HEK293 (cell line): ENCODE data around the gene TMEM119.

Experiments used
- CTCF ChIP-seq: fragments of 450-650 bp; formaldehyde crosslinking; IDR thresholded peaks from 2 replicates; pipeline ENCODE4 v1.5.1; 2016; ENCODE audit warnings: missing biosample characterization, missing genetic modification characterization
- KLF10 ChIP-seq: fragments of 450-650 bp; IDR thresholded peaks from 2 replicates; pipeline ENCODE4 v1.5.1; 2018; ENCODE audit warnings: missing biosample characterization, mild to moderate bottlenecking, missing genetic modification characterization
- KLF17 ChIP-seq: fragments of 450-650 bp; formaldehyde crosslinking; IDR thresholded peaks from 2 replicates; pipeline ENCODE4 v1.5.1; 2016; ENCODE audit warnings: missing biosample characterization, missing genetic modification characterization
- OVOL3 ChIP-seq: fragments of 450-650 bp; formaldehyde crosslinking; IDR thresholded peaks from 2 replicates; pipeline ENCODE4 v1.5.1; 2016; ENCODE audit warnings: missing biosample characterization, missing genetic modification characterization
- PRDM10 ChIP-seq: fragments of 450-650 bp; formaldehyde crosslinking; IDR thresholded peaks from 2 replicates; pipeline ENCODE4 v1.5.1; 2016; ENCODE audit warnings: missing biosample characterization, missing genetic modification characterization
- SP3 ChIP-seq: fragments of 450-650 bp; formaldehyde crosslinking; IDR thresholded peaks from 2 replicates; pipeline ENCODE4 v1.5.1; 2016; ENCODE audit warnings: missing biosample characterization, missing genetic modification characterization
- ZFP69B ChIP-seq: fragments of 450-650 bp; formaldehyde crosslinking; IDR thresholded peaks from 2 replicates; pipeline ENCODE4 v1.5.1; 2016; ENCODE audit warnings: missing biosample characterization, missing genetic modification characterization
- ZNF114 ChIP-seq: fragments of 450-650 bp; formaldehyde crosslinking; IDR thresholded peaks from 2 replicates; pipeline ENCODE4 v1.5.0; 2017; ENCODE audit warnings: missing biosample characterization, missing genetic modification characterization
- ZNF18 ChIP-seq: fragments of 450-650 bp; formaldehyde crosslinking; IDR thresholded peaks from 2 replicates; pipeline ENCODE4 v1.5.1; 2016; ENCODE audit warnings: missing biosample characterization, missing genetic modification characterization
- ZNF274 ChIP-seq, 2 experiments: fragments of 200-500 bp in 1 of 2; fragments of 450-650 bp in 1 of 2; sonication (Bioruptor generic) in 1 of 2; formaldehyde crosslinking in 1 of 2; IDR thresholded peaks; 2 replicates each; pipeline versions ENCODE4 v1.5.1 to v1.6.1; 2014 to 2016; ENCODE audit warnings: borderline replicate concordance in 1 of 2, inconsistent platforms in 1 of 2, low read length in 1 of 2, missing biosample characterization in 1 of 2, missing genetic modification characterization in 1 of 2
- ZNF311 ChIP-seq: fragments of 450-650 bp; formaldehyde crosslinking; IDR thresholded peaks from 2 replicates; pipeline ENCODE4 v1.5.1; 2017; ENCODE audit warnings: missing biosample characterization, missing genetic modification characterization, borderline replicate concordance
- ZNF670 ChIP-seq: fragments of 450-650 bp; formaldehyde crosslinking; IDR thresholded peaks from 2 replicates; pipeline ENCODE4 v1.5.1; 2016; ENCODE audit warnings: missing biosample characterization, missing genetic modification characterization, low read depth

GRCh38 chr12:108641446-108642268, 43.8 kb upstream of the TMEM119 start:
- no peak for TF ChIP-seq KLF10
- TF ChIP-seq ZFP69B (tag by site-specific recombination) = no peak
- TF ChIP-seq SP3 (tag by site-specific recombination) = no peak
- peak; percentile 26 for TF ChIP-seq PRDM10 (tag by site-specific recombination)
- no peak for TF ChIP-seq CTCF (tag by site-specific recombination)
- TF ChIP-seq KLF17 (tag by site-specific recombination) = no peak
- TF ChIP-seq ZNF311 (tag by site-specific recombination) = no peak
- TF ChIP-seq ZNF670 (tag by site-specific recombination) = no peak
- no peak for TF ChIP-seq OVOL3 (tag by site-specific recombination)
- TF ChIP-seq ZNF114 (tag by site-specific recombination) = no peak
- TF ChIP-seq ZNF274 (IDR thresholded peaks at IDR 0.05; ENCODE audit: low read length) = no peak
- TF ChIP-seq ZNF274 (tag by site-specific recombination; IDR thresholded peaks at IDR 0.05; ENCODE audit: borderline replicate concordance) = no peak
- TF ChIP-seq ZNF18 (tag by site-specific recombination) = no peak
